ENCODE data around the gene KITLG. TPM values are rescaled to one million over a fixed set of nuclear protein-coding genes. Genes with fewer than 3 reads are reported as not detected.
"Not testable (repeated sequence)": the region's sequence is repeated elsewhere in the genome, so short reads cannot be mapped to it uniquely, and the experiment has no call there.

The KITLG gene
- total RNA-seq, 2 donors from 2014 or later, result not detected

DNA sequence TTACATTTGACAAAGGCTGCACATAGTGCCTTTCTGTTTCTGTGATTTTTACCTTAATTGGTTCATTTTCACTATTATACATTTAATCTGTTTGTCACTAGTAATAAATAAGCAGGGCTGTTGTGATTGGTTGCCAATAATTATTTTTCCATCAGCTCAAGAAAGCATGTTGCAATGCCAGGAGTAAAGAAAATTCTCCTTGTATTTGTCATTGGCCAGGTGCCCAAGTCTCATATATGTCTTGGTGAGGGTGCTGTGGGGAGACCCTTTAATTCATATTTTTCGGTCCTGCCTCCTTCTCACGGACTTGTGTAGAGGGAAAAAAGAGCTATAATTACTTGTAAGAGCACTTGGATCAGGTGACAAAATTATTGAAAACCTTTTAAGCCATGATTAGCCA is 108.0 kb downstream of the KITLG start:
- H3K36me3 Mint-ChIP-seq, result no peaks in the 10 kb centered on the region
- ATAC-seq (no peak), DNase-seq (ENCODE audit: low spot score in 2 of 2) (no peak)
- no peak overlapping the region for H3K27ac Mint-ChIP-seq
- H3K9me3 Mint-ChIP-seq, result peaks cover 5 to 12% of the 10 kb centered on the region in 2 donors

DNA sequence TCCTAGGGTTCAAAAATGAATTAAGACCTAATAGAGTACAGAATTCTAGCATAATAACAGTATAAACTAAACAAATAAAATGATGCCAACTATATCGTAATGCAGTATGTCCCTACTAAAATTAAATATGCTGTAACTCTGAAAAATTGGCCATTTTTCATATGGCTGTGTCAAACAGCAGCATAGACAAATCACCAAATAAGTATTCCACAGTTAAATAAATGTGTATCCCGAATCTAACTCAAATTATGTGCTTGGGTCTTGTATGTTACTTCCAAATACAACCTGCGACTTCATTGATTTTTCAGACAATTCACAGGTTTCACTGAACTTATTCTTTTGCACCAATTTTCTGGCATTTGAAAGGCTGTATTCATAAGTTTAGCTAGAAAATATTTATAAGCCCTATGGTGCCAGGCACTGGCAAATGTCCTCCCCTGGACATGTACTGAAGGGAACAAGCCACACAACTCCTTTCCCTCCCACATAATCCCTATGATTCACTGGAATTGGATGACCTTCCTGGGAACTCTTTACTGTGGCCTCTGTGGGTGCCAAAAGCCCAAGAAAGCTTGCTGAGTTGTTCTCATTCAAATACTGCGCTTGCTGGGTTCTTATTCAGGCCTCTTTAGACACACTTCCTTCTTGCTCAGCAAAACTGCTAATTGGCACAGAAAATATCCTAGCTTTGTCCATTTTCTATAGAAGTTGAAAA is 108.8 kb downstream of the KITLG start:
- no peaks in the 10 kb centered on the region for H3K36me3 Mint-ChIP-seq
- H3K9me3 Mint-ChIP-seq, result peaks cover 5 to 9% of the 10 kb centered on the region in 2 donors
- DNase-seq (ENCODE audit: low spot score in 2 of 2), result no peak
- no peak for ATAC-seq
- H3K27ac Mint-ChIP-seq, result no peak overlapping the region

DNA sequence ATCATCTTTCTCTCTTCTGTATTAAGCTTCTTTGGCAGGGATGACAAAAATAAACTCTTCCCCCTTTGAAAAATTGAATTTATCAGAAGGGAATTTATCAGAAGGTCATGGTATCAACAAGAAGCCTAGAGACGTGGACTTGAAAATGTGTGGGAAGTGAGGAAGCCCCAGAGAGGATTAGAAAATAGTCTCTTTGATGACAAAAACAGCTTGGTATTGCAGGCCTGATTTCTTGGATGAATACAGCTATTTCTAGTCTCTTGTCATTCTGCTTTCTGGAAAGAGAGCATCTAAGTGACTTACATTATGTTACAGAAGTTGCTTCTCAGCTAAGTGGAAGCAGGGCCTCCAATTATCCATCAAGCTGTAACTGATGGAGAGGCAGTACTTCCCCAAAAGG is 111.1 kb downstream of the KITLG start:
- no peaks in the 10 kb centered on the region for H3K36me3 Mint-ChIP-seq
- peaks cover 10 to 14% of the 10 kb centered on the region in 2 donors for H3K9me3 Mint-ChIP-seq
- ATAC-seq (no peak), DNase-seq (ENCODE audit: low spot score in 2 of 2) (no peak)
- H3K27ac Mint-ChIP-seq, result no peak overlapping the region

DNA sequence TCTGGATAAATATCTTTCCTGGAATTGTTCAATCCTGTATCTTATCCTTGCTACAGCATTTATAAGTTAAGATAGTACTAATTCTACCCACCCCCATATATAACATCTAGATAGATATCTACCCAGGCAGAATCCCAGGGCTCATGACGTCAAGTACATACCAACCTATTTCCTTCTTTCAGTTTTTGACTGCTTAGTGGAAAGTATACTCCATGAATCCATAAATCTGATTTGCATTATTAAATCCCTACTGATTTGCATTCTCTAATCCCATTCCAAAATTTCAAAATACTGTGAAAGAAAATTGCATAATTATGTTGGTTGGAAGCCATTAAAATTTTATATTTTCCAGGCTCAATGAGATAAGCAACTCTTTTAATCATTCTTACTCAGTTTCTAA is 111.7 kb downstream of the KITLG start:
- no peak overlapping the region for H3K27ac Mint-ChIP-seq
- no peak for DNase-seq (ENCODE audit: low spot score in 2 of 2)
- no peaks in the 10 kb centered on the region for H3K36me3 Mint-ChIP-seq
- H3K9me3 Mint-ChIP-seq, result peaks cover 11 to 19% of the 10 kb centered on the region in 2 donors
- no peak for ATAC-seq

DNA sequence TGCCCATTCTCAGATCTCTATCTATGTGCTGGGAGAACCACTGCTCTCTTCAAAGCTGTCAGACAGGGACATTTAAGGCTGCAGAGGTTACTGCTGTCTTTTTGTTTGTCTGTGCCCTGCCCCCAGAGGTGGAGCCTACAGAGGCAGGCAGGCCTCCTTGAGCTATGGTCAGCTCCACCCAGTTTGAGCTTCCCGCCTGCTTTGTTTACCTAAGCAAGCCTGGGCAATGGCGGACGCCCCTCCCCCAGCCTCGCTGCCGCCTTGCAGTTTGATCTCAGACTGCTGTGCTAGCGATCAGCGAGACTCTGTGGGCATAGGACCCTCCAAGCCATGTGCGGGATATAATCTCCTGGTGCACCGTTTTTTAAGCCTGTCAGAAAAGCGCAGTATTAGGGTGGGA is 113.6 kb downstream of the KITLG start:
- H3K27ac Mint-ChIP-seq; H3K36me3 Mint-ChIP-seq; ATAC-seq; DNase-seq (ENCODE audit: low spot score in 2 of 2): not testable (repeated sequence)
- H3K9me3 Mint-ChIP-seq, result peaks cover 11 to 19% of the 10 kb centered on the region in 2 donors

DNA sequence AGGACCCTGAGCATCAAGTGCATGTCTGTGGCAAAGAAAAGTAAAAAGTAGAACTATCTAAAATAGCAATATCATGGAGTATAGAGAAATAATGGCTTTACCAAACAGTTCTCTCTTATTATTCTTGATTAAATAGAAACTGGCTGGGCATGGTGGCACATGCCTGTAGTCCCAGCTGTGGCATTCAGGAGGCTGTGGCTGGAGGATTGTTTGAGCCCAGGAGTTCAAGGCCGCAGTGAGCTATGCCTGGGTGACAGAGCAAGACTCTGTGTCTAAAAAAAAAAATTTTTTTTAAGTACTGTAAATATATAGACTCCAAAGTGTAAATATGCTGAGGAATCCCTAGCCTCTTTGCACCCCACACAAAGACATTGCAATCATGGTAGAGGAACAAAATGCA is 121.9 kb downstream of the KITLG start:
- no peaks in the 10 kb centered on the region for H3K36me3 Mint-ChIP-seq
- DNase-seq (ENCODE audit: low spot score in 2 of 2) (no peak), ATAC-seq (no peak)
- H3K27ac Mint-ChIP-seq, result no peak overlapping the region
- peaks cover 6 to 12% of the 10 kb centered on the region in 2 donors for H3K9me3 Mint-ChIP-seq

DNA sequence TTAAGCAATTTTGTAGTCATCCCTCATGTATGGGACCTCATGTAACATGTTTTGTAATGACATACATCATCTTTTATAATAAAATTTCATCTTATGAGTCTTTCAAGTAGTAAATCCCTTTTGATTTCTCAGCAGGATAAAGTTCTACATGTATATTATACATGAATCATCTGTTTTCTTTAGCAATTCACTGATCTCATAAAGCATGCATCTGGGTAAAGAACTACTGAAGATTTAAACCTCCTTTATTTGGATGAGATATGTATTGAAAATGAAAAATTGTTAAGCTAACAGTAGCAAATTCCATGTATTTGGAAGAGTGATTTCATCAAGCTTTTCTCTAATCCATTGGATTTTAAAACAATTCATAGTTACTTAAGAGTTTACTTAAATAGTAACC is 126.9 kb downstream of the KITLG start:
- ATAC-seq (no peak), DNase-seq (ENCODE audit: low spot score in 2 of 2) (no peak)
- H3K9me3 Mint-ChIP-seq, result peaks cover 0 to 4% of the 10 kb centered on the region in 2 donors
- H3K36me3 Mint-ChIP-seq, result no peaks in the 10 kb centered on the region
- H3K27ac Mint-ChIP-seq, result no peak overlapping the region

DNA sequence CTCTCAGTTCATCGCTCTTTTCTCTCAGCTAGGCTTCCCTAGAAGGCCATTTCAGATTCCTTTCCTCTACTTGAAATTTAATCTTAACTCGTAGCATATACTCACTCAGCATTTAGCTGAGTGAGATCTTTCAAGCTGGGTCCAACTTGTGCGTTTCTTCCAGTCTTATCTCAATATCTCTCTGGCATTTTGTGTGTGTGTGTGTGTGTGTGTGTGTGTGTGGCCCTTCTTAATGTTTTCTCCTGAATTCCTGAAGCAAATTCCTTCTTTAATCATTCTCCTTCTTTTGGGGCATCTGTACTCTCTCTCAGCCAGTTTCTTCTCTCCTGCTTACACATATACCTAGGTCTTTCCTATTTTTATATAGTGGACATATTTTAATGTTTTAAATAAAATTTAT is 129.1 kb downstream of the KITLG start:
- H3K27ac Mint-ChIP-seq, result no peak overlapping the region
- DNase-seq (ENCODE audit: low spot score in 2 of 2) (no peak), ATAC-seq (no peak)
- no peaks in the 10 kb centered on the region for H3K9me3 Mint-ChIP-seq
- H3K36me3 Mint-ChIP-seq, result no peaks in the 10 kb centered on the region

DNA sequence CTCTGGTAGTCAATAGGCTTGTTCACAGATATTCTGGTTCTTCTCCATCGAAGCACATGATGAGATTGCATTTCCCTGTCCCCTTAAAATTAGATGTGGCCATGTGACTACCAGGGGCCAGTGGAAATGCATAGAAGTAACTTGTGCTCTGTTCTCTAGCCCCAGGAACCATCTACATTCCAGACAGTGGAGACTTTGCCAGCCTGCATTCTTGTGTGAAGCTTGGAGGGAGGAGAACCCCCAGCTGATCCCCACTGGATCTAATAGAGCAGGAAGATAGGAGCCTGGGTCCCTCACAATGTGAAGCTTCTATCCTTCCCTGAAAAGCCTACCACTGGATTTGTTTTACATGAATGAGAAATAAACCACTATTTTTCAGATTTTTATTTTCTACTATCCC is 130.1 kb downstream of the KITLG start:
- Mint-ChIP-seq H3K9me3 (no peaks in the 10 kb centered on the region), H3K36me3 (no peaks in the 10 kb centered on the region), H3K27ac (no peak overlapping the region)
- ATAC-seq, result no peak
- no peak for DNase-seq (ENCODE audit: low spot score in 2 of 2)

DNA sequence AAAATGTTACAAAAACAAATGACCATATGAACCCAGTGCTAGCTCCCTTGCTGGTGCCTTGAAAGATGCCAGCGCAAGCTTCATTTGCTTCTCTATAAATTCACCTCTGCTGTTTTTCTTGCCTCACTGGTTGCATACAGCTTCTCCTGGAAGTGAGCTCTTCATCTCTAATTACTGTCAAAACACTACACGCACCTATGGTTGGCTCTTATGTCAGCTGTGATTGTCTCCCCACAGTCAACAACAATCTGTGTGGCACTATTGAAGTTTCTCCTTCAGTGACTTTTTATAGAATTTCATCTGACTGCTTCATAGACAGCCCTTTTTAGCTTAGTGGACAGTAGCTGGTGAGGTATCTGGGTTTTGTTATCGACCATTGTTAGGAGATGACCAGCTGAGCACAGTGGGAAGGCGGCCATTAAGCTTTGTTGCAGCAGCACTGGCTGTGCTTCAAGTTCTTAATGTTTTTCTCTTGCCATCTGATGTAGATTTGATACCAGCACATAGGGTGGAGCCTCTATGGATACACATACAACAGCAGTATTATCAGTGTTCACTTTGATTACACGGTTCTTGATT is 131.8 kb downstream of the KITLG start:
- DNase-seq (ENCODE audit: low spot score in 2 of 2) (no peak), ATAC-seq (no peak)
- H3K27ac Mint-ChIP-seq, result no peak overlapping the region

DNA sequence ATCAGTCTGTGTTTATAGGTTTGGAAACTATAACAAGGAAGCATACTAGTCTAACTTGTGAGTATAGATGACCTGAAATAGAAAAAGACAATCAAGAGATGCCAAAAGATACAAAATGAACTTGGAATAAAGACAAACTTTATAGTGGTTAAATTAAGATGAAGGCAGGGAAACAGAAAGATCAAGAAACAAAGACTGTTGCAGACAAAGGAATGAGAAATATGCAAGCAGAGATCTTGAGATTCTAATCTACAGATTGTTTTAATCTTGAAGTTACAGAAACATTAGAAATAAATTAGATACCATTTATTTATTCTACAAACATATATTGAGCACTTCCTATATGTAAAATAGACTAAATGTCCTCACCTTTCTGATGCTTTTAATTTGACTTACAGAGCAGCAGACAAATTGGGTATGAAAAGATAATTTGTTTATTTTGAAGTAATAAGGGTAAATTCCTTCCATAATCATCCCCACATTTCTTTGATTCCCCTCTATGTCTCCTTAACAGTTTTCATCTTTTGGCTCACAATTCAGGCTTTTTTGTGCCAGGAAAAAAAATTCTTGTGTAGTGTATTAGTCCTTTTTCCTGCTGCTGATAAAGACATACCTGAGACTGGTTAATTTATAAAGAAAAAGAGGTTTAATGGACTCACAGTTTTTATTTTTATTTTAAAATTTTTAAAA is 134.4 kb downstream of the KITLG start:
- no peak for ATAC-seq

More for the DNA sequence above, 131.8 kb downstream of the KITLG start:
- no peaks in the 10 kb centered on the region for H3K36me3 Mint-ChIP-seq
- H3K9me3 Mint-ChIP-seq, result no peaks in the 10 kb centered on the region

DNA sequence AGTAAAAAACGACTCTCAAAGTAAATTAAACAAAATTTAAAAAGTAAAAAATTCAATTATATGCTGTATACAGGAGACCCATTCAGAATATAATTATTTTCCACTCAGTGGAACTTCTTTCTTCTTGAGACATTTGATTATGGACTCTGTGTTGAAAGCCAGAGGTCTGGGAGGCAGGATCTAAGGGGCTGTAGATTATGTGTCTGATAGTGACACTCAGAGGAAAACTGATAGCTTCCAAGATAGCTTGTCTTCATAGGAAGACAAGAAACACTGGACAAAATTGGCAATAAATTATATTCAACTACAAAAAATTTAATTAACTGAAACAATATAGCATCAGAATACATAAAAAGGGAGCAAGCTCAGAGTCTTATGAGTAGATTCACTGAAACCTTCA is 135.8 kb downstream of the KITLG start:
- Mint-ChIP-seq H3K36me3 (no peaks in the 10 kb centered on the region), H3K27ac (no peak overlapping the region), H3K9me3 (peaks cover 0 to 6% of the 10 kb centered on the region in 2 donors)
- no peak for DNase-seq (ENCODE audit: low spot score in 2 of 2)
- no peak for ATAC-seq

More for the DNA sequence above, 134.4 kb downstream of the KITLG start:
- DNase-seq (ENCODE audit: low spot score in 2 of 2), result no peak
- Mint-ChIP-seq H3K9me3 (no peaks in the 10 kb centered on the region), H3K36me3 (no peaks in the 10 kb centered on the region), H3K27ac (no peak overlapping the region)

All from activated naive CD4-positive, alpha-beta T cell treated with anti-CD3 and anti-CD28 coated beads, Interleukin-2, amount 50 U/mL, for 72 hours (primary cell).